Skeletal muscle cell (primary cell): ENCODE results near the gene THRB.
"Not testable (repeated sequence)": the region's sequence is repeated elsewhere in the genome, so short reads cannot be mapped to it uniquely, and the experiment has no call there.

Source experiments
- DNase-seq: peaks from one replicate; pipeline ENCODE4 v3.0.0-alpha.2; 2010; ENCODE audit warnings: low read depth
- H3K4me3 ChIP-seq: 2 replicates; pipeline ENCODE4 v1.5.1; 2011; ENCODE audit warnings: low read depth, mild to moderate bottlenecking, control low read depth, low read length, moderate library complexity

Gene THRB

GRCh38 chr3:24457719-24458118, 36.9 kb downstream of the THRB start:
- no peak for DNase-seq
- no peak overlapping the region for H3K4me3 ChIP-seq

GRCh38 chr3:24454856-24455255, 39.8 kb downstream of the THRB start:
- DNase-seq: no peak
- no peak overlapping the region for H3K4me3 ChIP-seq

GRCh38 chr3:24454393-24454792, 40.3 kb downstream of the THRB start:
- H3K4me3 ChIP-seq: no peak overlapping the region
- DNase-seq: no peak

- DNase-seq: no peak
Observed at GRCh38 chr3:24451461-24452099, 43.1 kb downstream of the THRB start.

GRCh38 chr3:24450160-24450907, 44.3 kb downstream of the THRB start:
- DNase-seq: no peak
- H3K4me3 ChIP-seq: no peak overlapping the region

More at GRCh38 chr3:24451461-24452099, 43.1 kb downstream of the THRB start:
- no peak overlapping the region for H3K4me3 ChIP-seq

- no peak overlapping the region for H3K4me3 ChIP-seq
- no peak for DNase-seq
Observed at GRCh38 chr3:24447836-24448235, 46.8 kb downstream of the THRB start.

GRCh38 chr3:24446032-24446431, 48.6 kb downstream of the THRB start:
- no peak for DNase-seq
- H3K4me3 ChIP-seq: no peak overlapping the region

- no peak for DNase-seq
Observed at GRCh38 chr3:24443476-24443875, 51.2 kb downstream of the THRB start.

GRCh38 chr3:24440760-24441464, 53.7 kb downstream of the THRB start:
- no peak for DNase-seq
- H3K4me3 ChIP-seq: no peak overlapping the region

More at GRCh38 chr3:24443476-24443875, 51.2 kb downstream of the THRB start:
- no peak overlapping the region for H3K4me3 ChIP-seq

- no peak for DNase-seq
- no peak overlapping the region for H3K4me3 ChIP-seq
Observed at GRCh38 chr3:24439021-24439420, 55.6 kb downstream of the THRB start.

GRCh38 chr3:24437326-24437725, 57.3 kb downstream of the THRB start:
- DNase-seq: no peak
- H3K4me3 ChIP-seq: no peak overlapping the region

GRCh38 chr3:24435584-24435983, 59.1 kb downstream of the THRB start:
- DNase-seq: no peak
- no peak overlapping the region for H3K4me3 ChIP-seq

GRCh38 chr3:24434651-24435050, 60.0 kb downstream of the THRB start:
- H3K4me3 ChIP-seq: no peak overlapping the region
- no peak for DNase-seq

- no peak for DNase-seq
Observed at GRCh38 chr3:24433838-24434591, 60.6 kb downstream of the THRB start.

GRCh38 chr3:24432989-24433388, 61.7 kb downstream of the THRB start:
- no peak overlapping the region for H3K4me3 ChIP-seq
- no peak for DNase-seq

More at GRCh38 chr3:24433838-24434591, 60.6 kb downstream of the THRB start:
- no peak overlapping the region for H3K4me3 ChIP-seq

GRCh38 chr3:24428481-24428880, 66.2 kb downstream of the THRB start:
- DNase-seq: no peak
- H3K4me3 ChIP-seq: no peak overlapping the region

- no peak for DNase-seq
- H3K4me3 ChIP-seq: no peak overlapping the region
Observed at GRCh38 chr3:24426896-24427295, 67.8 kb downstream of the THRB start.

GRCh38 chr3:24420829-24421228, 73.8 kb downstream of the THRB start:
- DNase-seq, H3K4me3 ChIP-seq: not testable (repeated sequence)

GRCh38 chr3:24420224-24420623, 74.4 kb downstream of the THRB start:
- H3K4me3 ChIP-seq: no peak overlapping the region
- no peak for DNase-seq
